GM18870 (cell line): Measurements from ENCODE around the gene GALNT2.
A peak's percentile ranks its signal among the peaks of the same experiment; 100 is the strongest.

Source experiments
- ATAC-seq: cut with Tn5 transposase; IDR thresholded peaks from one replicate; pipeline ENCODE4 v1.9.1; 2021; ENCODE audit warnings: moderate library complexity; ENCODE audit not compliant: unreplicated experiment

Gene GALNT2

DNA sequence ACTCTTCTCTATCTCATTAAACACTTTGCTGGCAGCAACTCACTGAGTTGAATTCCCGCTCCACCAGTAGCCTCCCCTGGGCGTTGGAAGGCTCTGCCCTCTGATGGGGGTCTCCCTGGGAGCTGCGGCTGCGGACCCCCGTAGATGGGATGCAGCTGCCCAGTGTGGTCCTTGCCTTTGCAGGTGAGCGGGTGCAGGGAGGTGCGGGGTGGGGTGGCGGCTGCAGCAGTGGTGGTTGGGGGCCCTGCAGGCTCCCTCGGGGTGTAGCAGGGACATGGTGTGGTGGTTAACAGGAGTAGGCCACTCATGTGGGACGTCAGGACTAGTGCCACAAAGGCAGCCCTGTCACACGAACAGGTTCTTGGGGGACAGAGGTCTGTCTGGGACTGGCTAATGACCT, 42.0 kb downstream of the GALNT2 start:
- no peak for ATAC-seq

- ATAC-seq = peak; percentile 86
Observed at GRCh38 chr1:230109895-230110667, 43.0 kb downstream of the GALNT2 start.

DNA sequence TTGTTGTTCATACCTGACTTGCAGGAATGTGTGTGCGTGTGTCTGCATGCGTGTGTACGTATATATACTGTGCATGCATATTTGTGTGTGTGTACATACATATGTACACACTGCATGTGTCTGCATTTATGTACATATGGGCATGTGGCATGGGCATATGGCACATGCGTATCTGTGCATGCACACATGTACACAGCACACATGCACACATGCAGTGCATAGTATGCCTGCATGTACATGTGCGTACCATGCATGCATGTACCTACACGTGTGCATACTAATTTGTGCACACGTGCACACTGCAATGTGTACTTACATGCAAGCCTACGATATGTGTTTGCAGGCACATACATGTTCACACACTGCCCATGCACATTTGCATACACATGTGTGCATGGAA, 43.9 kb downstream of the GALNT2 start:
- ATAC-seq = no peak

DNA sequence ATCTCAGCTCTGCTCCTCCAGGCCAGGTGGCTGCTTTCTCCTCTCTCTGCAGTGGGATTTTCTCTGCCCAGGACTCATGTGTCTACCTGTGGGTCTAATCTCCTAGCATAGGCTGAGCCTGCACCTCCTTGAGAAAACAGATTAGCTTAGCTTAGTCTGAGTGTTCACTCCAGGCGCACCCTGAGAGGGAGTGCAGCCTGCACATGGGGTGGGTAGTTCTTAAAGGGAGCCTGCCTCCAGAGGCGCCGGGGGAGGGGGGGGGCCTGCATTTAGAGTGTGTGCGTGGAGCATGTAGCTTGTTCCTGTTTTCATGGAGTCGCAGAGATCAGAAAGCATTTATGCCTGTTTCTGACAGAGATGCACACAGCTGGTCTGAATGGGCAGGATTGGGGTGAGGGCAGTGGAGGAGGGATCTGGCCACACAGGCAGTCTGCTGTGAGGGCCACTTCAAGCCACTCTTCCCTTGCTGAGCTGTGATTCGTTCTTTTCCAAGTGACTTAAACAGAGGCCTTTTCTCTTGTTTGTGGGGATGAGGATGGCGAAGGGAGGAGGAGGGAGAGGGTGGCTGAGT, 45.2 kb downstream of the GALNT2 start:
- no peak for ATAC-seq

- no peak for ATAC-seq
Observed at GRCh38 chr1:230112782-230113181, 45.7 kb downstream of the GALNT2 start.

DNA sequence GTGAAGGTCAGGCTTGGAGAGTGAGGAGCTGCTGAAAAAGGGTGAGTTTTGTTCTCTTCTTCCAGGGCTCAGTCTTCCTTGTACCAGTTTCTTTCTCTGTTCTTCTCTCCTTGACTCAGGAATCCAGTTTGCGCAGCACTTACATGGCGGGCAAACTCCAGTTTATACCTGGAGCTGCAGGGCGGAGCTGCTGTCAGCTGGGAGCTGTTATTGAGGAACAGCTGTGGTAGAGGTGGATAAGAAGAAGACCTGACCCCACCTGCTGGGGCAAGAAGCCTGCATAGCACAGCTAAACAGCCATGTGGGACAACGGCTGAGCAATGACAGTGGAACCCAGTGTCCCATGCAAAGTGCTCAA, 46.2 kb downstream of the GALNT2 start:
- ATAC-seq = no peak

GRCh38 chr1:230113593-230114236, 46.7 kb downstream of the GALNT2 start:
- no peak for ATAC-seq

GRCh38 chr1:230114237-230114651, 47.2 kb downstream of the GALNT2 start:
- no peak for ATAC-seq

GRCh38 chr1:230117694-230118093, 50.7 kb downstream of the GALNT2 start:
- ATAC-seq = no peak

- ATAC-seq = no peak
Observed at GRCh38 chr1:230119340-230119739, 52.3 kb downstream of the GALNT2 start.

GRCh38 chr1:230120289-230120920, 53.4 kb downstream of the GALNT2 start:
- ATAC-seq = no peak

GRCh38 chr1:230120921-230121381, 53.9 kb downstream of the GALNT2 start:
- ATAC-seq = no peak

DNA sequence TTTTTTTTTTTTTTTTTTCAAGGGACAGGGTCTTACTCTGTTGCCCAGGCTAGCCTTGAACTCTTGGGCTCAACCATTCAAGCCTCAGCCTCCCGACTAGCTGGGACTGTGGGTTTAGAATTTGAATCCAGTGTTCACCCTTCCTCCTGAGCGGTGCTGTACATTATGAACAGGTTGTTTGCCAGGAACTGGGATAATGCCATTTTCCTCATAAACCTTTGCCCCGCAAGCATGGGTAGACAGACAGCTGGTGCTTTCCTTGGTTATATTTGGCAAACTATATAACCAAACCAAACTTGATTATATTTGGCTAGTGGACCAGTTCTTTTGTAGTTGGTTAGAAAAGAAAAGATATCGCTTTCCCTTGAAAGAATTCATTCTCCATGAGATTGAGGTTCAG, 54.9 kb downstream of the GALNT2 start:
- ATAC-seq = no peak

DNA sequence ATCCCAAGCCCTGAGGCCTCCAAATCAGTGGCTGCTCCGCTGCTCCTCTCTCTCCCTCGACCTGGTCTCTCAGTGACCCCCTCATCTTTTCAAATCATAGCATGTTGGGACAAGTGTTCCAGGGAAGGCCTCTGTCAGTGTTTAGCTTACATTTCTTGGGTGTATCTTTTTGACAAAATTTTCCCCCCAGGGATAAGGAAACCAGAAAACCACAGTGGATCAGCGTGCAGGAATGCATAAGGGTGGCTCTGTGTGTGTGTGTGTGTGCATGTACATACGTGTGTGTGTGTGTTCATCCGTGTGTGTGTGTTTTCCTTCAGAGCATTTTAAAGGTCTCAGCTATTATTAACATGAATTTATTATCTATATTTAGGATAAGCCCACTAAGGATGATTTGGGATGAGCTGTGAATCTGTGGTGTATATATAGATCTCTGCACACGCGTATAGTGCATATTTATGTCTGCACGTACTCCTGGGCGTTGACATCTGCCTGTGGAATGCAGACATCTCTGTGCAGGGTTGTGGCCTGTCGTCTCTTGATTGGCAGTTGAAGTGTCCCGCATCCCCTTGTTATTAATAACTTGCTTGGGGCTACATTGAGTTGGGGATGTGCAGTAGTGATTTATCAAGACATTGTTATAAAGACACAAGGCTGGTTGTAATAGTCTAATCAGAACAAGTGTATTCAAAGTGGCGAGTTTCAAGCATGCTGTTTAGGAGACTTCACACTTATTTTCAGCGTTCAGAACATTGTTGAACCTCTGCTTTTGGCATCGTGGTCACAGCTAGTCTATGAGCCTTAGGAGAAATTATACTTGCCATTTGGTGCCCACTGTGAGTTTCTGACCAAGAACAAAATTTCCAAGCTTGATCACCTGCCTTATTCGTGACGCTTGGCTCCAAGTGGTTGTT, 55.6 kb downstream of the GALNT2 start:
- no peak for ATAC-seq

- ATAC-seq = peak; percentile 86
Observed at GRCh38 chr1:230123280-230124185, 56.5 kb downstream of the GALNT2 start.

DNA sequence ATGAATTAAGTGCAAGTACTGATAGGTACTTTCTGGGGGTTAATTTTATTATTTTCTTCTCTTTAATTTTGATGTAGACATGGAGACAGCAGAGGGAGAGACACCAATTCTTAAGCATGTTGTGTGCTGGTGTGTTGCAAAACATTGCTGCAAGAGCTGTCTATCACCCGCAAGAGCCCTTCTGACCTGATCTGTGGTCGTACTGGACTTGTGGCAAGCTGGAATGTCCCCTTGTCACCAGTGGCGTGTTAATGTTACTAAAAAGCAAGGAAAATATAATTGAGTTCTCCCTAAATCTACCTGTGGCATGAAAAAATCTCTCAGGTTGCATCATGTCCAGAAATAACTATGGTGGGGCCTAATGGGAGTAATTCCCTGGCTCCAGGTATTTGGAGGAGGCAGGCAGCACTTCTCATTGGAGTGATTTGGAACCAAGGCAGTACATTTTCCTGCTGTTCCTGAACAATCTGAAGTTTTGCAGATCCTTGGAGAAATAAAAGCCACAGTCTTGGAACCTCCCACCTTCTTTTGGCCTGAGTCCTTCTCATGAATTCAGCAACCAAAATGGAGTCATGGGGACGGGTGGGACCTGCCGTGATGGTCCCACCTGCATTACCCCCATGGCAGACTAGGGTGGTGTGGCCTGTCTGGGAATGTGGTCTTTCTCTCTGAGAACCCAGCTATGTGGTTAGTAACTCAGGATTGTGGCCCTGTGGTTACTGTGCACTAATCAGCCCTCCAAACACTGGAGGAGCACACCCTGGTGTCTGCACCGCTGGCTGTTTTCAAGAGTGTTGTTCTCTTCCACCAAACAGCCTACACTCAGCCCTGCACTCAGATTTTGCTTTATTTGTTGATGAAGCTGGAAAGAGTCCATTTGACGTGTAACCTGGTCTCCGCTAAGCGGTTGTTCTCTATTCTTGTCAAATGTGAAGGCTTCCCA, 57.4 kb downstream of the GALNT2 start:
- ATAC-seq = no peak

- ATAC-seq = no peak
Observed at GRCh38 chr1:230125141-230125540, 58.1 kb downstream of the GALNT2 start.
